ENCODE measurements around the gene CDCP2. TPM values are rescaled to one million over a fixed set of nuclear protein-coding genes. Genes with fewer than 3 reads are reported as not detected.

The CDCP2 gene
- total and polyA plus RNA-seq, 2 experiments from 2014 or later, result not detected

GRCh38 chr1:54142146-54142900 lies 10.5 kb downstream of the CDCP2 start:
- H3K4me3 ChIP-seq, result no peak overlapping the region
- no peak overlapping the region for H3K27ac ChIP-seq (ENCODE audit: low read depth)
- Mint-ChIP-seq H3K27ac (no peak overlapping the region), H3K9me3 (no peaks in the 10 kb centered on the region), H3K4me1 (peaks cover 5% of the 10 kb centered on the region), H3K4me3 (no peak overlapping the region), H3K27me3 (ENCODE audit: insufficient read depth, low read depth, poor library complexity) (peaks cover 4% of the 10 kb centered on the region), H3K36me3 (ENCODE audit: low read depth) (no peaks in the 10 kb centered on the region)
- H3K4me2 ChIP-seq, result no peak overlapping the region
- H3K4me1 ChIP-seq (ENCODE audit: insufficient read depth), result peaks cover 2% of the 10 kb centered on the region; the same call in 1 of the 2 replicates
- TF ChIP-seq CTCF (conservative IDR thresholded peaks at IDR 0.05; ENCODE audit: low read depth in 2 of 2), result no peak
- no peak for TF ChIP-seq REST (IDR thresholded peaks at IDR 0.05; ENCODE audit: unreplicated experiment)
- TF ChIP-seq EZH2 (IDR thresholded peaks at IDR 0.05; ENCODE audit: low read depth, unreplicated experiment), result no peak
- TF ChIP-seq CREB1 (CRISPR knock-in tag; IDR thresholded peaks at IDR 0.05; ENCODE audit: low read depth), result no peak
- TF ChIP-seq JUNB (IDR thresholded peaks at IDR 0.05; ENCODE audit: unreplicated experiment), result no peak
- no peak for TF ChIP-seq POLR2AphosphoS5 (IDR thresholded peaks at IDR 0.05; ENCODE audit: low read depth)
- TF ChIP-seq ZNF114 (CRISPR knock-in tag; IDR thresholded peaks at IDR 0.05), result no peak
- TF ChIP-seq, protein P1, sequence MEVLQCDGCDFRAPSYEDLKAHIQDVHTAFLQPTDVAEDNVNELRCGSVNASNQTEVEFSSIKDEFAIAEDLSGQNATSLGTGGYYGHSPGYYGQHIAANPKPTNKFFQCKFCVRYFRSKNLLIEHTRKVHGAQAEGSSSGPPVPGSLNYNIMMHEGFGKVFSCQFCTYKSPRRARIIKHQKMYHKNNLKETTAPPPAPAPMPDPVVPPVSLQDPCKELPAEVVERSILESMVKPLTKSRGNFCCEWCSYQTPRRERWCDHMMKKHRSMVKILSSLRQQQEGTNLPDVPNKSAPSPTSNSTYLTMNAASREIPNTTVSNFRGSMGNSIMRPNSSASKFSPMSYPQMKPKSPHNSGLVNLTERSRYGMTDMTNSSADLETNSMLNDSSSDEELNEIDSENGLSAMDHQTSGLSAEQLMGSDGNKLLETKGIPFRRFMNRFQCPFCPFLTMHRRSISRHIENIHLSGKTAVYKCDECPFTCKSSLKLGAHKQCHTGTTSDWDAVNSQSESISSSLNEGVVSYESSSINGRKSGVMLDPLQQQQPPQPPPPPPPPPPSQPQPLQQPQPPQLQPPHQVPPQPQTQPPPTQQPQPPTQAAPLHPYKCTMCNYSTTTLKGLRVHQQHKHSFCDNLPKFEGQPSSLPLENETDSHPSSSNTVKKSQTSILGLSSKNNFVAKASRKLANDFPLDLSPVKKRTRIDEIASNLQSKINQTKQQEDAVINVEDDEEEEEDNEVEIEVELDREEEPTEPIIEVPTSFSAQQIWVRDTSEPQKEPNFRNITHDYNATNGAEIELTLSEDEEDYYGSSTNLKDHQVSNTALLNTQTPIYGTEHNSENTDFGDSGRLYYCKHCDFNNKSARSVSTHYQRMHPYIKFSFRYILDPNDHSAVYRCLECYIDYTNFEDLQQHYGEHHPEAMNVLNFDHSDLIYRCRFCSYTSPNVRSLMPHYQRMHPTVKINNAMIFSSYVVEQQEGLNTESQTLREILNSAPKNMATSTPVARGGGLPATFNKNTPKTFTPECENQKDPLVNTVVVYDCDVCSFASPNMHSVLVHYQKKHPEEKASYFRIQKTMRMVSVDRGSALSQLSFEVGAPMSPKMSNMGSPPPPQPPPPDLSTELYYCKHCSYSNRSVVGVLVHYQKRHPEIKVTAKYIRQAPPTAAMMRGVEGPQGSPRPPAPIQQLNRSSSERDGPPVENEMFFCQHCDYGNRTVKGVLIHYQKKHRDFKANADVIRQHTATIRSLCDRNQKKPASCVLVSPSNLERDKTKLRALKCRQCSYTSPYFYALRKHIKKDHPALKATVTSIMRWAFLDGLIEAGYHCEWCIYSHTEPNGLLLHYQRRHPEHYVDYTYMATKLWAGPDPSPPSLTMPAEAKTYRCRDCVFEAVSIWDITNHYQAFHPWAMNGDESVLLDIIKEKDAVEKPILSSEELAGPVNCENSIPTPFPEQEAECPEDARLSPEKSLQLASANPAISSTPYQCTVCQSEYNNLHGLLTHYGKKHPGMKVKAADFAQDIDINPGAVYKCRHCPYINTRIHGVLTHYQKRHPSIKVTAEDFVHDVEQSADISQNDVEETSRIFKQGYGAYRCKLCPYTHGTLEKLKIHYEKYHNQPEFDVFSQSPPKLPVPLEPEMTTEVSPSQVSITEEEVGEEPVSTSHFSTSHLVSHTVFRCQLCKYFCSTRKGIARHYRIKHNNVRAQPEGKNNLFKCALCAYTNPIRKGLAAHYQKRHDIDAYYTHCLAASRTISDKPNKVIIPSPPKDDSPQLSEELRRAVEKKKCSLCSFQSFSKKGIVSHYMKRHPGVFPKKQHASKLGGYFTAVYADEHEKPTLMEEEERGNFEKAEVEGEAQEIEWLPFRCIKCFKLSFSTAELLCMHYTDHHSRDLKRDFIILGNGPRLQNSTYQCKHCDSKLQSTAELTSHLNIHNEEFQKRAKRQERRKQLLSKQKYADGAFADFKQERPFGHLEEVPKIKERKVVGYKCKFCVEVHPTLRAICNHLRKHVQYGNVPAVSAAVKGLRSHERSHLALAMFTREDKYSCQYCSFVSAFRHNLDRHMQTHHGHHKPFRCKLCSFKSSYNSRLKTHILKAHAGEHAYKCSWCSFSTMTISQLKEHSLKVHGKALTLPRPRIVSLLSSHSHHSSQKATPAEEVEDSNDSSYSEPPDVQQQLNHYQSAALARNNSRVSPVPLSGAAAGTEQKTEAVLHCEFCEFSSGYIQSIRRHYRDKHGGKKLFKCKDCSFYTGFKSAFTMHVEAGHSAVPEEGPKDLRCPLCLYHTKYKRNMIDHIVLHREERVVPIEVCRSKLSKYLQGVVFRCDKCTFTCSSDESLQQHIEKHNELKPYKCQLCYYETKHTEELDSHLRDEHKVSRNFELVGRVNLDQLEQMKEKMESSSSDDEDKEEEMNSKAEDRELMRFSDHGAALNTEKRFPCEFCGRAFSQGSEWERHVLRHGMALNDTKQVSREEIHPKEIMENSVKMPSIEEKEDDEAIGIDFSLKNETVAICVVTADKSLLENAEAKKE (CRISPR knock-in tag; IDR thresholded peaks at IDR 0.05), result no peak
- TF ChIP-seq, protein P2, sequence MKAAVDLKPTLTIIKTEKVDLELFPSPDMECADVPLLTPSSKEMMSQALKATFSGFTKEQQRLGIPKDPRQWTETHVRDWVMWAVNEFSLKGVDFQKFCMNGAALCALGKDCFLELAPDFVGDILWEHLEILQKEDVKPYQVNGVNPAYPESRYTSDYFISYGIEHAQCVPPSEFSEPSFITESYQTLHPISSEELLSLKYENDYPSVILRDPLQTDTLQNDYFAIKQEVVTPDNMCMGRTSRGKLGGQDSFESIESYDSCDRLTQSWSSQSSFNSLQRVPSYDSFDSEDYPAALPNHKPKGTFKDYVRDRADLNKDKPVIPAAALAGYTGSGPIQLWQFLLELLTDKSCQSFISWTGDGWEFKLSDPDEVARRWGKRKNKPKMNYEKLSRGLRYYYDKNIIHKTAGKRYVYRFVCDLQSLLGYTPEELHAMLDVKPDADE (IDR thresholded peaks at IDR 0.05), result no peak
- TF ChIP-seq EZH2phosphoT487 (IDR thresholded peaks at IDR 0.05; ENCODE audit: unreplicated experiment), result no peak
- TF ChIP-seq STAT1 (IDR thresholded peaks at IDR 0.05; ENCODE audit: unreplicated experiment), result no peak
- TF ChIP-seq ZNF331 (CRISPR knock-in tag; IDR thresholded peaks at IDR 0.05; ENCODE audit: low read depth), result no peak
- no peak for TF ChIP-seq NANOG (IDR thresholded peaks at IDR 0.05; ENCODE audit: borderline replicate concordance)
- ATAC-seq (no peak), DNase-seq (ENCODE audit: low spot score) (no peak)
- H3K27me3 ChIP-seq (ENCODE audit: insufficient read depth), result no peaks in the 10 kb centered on the region
- H3K9me2 ChIP-seq (ENCODE audit: insufficient read depth), result no peaks in the 10 kb centered on the region
- no peaks in the 10 kb centered on the region for H3K36me3 ChIP-seq (ENCODE audit: insufficient read depth)
- no peak overlapping the region for H2AFZ ChIP-seq
- no peaks in the 10 kb centered on the region for H3F3A ChIP-seq (replicated peaks; ENCODE audit: low read depth)
- H4K20me1 ChIP-seq (replicated peaks; ENCODE audit: insufficient read depth), result no peaks in the 10 kb centered on the region
- H3K79me2 ChIP-seq (replicated peaks; ENCODE audit: insufficient read depth), result no peaks in the 10 kb centered on the region

Measured in GM23338 (cell line).